GM12864 (cell line): ENCODE data around the gene FERMT3.
"Not testable (repeated sequence)": the region's sequence is repeated elsewhere in the genome, so short reads cannot be mapped to it uniquely, and the experiment has no call there.

ENCODE experiments used
- DNase-seq: peaks from one replicate; pipeline ENCODE4 v3.0.0-alpha.2; 2011; ENCODE audit warnings: low read depth
- H3K4me3 ChIP-seq: 2 replicates; pipeline ENCODE4 v1.5.1; 2011; ENCODE audit warnings: mild to moderate bottlenecking, low read depth, low read length, control low read depth
- TF ChIP-seq, protein P1 (sequence below): IDR thresholded peaks from 2 replicates; pipeline ENCODE4 v1.5.1; 2011; ENCODE audit warnings: low read depth, mild to moderate bottlenecking, moderate library complexity, low read length, control low read depth, inconsistent platforms; ENCODE audit errors: missing control alignments

FERMT3 gene

GRCh38 chr11:64206457-64207255 is at the start of gene FERMT3:
Gene FERMT3 (plus strand): TSS chr11:64206721. CDS start chr11:64207365, 644 bp downstream.
- no peak for DNase-seq
- TF ChIP-seq, protein P1, sequence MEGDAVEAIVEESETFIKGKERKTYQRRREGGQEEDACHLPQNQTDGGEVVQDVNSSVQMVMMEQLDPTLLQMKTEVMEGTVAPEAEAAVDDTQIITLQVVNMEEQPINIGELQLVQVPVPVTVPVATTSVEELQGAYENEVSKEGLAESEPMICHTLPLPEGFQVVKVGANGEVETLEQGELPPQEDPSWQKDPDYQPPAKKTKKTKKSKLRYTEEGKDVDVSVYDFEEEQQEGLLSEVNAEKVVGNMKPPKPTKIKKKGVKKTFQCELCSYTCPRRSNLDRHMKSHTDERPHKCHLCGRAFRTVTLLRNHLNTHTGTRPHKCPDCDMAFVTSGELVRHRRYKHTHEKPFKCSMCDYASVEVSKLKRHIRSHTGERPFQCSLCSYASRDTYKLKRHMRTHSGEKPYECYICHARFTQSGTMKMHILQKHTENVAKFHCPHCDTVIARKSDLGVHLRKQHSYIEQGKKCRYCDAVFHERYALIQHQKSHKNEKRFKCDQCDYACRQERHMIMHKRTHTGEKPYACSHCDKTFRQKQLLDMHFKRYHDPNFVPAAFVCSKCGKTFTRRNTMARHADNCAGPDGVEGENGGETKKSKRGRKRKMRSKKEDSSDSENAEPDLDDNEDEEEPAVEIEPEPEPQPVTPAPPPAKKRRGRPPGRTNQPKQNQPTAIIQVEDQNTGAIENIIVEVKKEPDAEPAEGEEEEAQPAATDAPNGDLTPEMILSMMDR, result no peak

DNA sequence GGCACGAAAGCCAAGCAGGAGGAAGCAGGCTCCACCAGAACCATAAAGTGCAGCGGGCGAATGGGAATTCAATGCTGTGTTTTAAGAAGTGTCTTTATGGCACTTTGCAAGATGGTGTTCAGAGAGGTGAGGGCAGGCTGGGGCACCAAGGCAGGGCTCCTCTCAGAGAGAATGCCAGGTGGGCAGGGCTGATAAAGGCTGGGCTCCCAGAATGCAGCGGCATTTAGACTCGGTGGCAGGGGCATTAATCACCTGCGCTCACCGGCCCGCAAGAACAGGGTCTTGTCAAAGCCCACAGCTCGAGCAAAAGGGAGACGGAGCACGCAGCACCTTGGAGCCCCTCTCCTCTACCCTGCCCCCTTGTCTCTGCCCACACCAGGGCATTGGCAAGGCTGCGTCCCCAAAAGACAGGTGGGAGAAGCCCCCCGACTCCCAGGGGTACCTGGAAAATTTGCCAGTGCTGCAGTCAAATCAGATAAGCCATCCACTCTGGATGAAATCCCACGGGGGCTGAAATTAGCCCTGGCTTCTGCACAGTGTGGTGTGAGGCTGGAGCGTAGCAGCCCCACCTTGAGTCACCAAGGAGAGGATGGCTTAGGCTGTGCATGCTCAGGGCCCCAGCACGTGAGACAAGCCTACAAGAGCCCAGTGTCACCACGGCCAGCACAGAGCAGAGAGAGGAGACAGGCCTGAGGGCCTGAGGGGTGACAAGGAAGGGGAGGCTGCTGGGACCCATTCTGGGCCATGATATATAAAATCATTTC is 48.7 kb upstream of the FERMT3 start:
- no peak for DNase-seq
- no peak overlapping the region for H3K4me3 ChIP-seq
- TF ChIP-seq, protein P1, result no peak

More at GRCh38 chr11:64206457-64207255, at the start of gene FERMT3:
- peak within 1 kb of the TSS; percentile 77 for H3K4me3 ChIP-seq

DNA sequence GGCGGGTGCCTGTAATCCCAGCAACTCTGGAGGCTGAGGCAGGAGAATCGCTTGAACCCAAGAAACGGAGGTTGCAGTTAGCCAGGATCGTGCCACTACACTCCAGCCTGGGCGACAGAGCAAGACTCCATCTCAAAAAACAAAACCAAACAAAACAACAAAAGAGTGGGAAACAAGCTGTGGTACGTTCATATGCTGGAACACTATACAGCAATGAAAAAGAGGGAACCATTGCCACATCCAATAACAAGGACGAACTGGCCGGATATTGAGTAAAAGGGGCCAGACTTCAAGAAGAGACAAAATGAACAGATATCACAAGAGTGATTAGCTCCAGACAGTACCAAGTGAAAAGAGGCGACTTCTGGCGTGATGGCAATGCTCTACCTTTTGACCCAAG is 45.5 kb upstream of the FERMT3 start:
- TF ChIP-seq, protein P1, result no peak
- DNase-seq, result no peak
- H3K4me3 ChIP-seq, result no peak overlapping the region

DNA sequence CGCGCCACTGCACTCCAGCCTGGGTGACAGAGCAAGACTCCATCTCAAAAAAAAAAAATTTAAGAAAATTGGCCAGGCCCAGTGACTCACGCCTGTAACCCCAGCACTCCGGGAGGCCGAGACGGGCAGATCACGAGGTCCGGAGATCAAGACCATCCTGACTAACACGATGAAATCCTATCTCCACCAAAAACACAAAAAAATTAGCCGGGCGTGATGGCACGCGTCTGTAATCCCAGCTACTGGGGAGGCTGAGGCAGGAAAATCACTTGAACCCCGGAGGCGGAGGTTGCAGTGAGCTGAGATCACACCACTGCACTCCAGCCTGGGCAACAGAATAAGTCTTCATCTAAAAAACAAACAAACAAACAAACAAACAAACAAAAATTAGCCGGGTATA is 43.8 kb upstream of the FERMT3 start:
- DNase-seq, H3K4me3 ChIP-seq: not testable (repeated sequence)

- TF ChIP-seq, protein P1, result no peak
Measured at GRCh38 chr11:64163951-64164350, 42.6 kb upstream of the FERMT3 start.

DNA sequence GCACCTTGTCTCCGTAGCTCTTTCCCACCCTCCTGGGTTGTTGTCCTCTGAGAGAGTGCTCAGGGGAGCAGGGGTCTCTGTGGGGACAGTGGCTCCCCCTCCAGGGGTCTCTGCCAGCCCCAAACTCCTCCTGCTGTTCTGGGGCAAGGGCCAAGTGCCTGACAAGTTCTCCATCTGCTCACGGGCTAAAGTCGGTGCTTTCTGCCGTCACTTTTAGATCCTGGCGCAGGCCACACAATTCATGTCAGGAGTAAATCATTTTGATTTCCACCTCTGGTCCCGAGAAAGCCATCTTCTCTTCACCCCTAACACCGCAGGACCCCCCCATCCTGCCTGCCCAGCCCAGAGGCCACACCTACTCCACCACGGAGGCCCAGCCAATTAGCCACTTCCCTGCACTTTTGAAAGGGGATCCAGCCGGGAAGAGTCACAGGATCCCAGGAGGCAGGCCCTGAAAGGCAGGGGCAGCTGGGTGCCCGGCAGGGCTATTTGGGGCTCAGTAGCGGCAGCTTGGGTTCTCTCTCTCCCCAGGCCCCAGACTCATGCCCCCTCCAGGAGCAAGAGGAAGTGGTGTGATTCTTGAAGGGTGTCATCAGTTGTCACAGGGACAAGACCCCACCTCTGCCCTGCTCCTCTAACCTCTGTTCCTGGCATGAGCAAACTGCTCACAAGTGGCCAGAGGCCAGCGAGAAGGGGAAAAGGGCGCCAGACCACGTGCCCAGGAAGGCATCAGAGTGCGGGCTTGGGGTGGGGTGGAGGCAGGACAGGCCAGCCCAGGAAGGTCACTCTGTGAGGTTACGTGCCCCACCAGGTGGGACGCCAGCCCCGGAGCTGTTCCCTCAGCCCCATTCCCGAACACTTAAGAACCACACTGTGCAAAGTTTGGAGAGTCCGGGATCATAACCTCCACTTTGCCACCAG is 41.9 kb upstream of the FERMT3 start:
- DNase-seq, result no peak
- H3K4me3 ChIP-seq, result peak overlapping the region; percentile 80
- TF ChIP-seq, protein P1, result no peak

More at GRCh38 chr11:64163951-64164350, 42.6 kb upstream of the FERMT3 start:
- no peak overlapping the region for H3K4me3 ChIP-seq
- no peak for DNase-seq

DNA sequence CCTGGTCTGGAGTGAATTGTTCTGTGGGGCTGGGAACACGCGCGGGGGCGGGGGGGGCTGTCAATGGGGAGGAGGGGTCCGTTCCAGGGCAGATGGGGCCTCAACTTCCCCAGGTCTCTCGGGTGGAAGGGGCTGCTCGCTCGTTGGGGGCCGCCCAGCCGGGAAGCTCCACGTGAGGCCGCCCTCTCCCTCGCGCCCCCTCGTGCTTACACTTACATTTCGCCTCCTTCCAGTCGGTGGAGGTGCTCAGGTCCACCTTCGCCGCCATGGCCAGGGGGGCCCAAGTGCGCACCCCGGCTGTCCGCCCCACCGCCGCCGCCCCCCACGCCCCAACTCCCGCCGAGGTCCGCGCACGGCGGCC is 41.1 kb upstream of the FERMT3 start:
- DNase-seq, result no peak
- TF ChIP-seq, protein P1, result no peak
- peak overlapping the region; percentile 80 for H3K4me3 ChIP-seq
